HUES64 (cell line): ENCODE measurements around the gene FGFBP2.

Experiments
- H3K27ac ChIP-seq: 2 replicates; pipeline ENCODE4 v1.7.0; 2013; ENCODE audit warnings: low read depth, low read length, inconsistent platforms
- H3K27me3 ChIP-seq: 2 replicates; pipeline ENCODE4 v1.6.1; 2013; ENCODE audit warnings: mild to moderate bottlenecking, low read length; ENCODE audit not compliant: insufficient read depth
- H3K36me3 ChIP-seq: 2 replicates; pipeline ENCODE4 v1.6.1; 2013; ENCODE audit warnings: mild to moderate bottlenecking, low read length; ENCODE audit not compliant: insufficient read depth
- H3K4me1 ChIP-seq: 2 replicates; pipeline ENCODE4 v1.6.1; 2013; ENCODE audit warnings: mild to moderate bottlenecking, low read length, moderate library complexity; ENCODE audit not compliant: insufficient read depth
- H3K4me3 ChIP-seq: 2 replicates; pipeline ENCODE4 v1.5.1; 2013; ENCODE audit warnings: mild to moderate bottlenecking, low read length, moderate library complexity
- H3K9ac ChIP-seq: 2 replicates; pipeline ENCODE4 v1.6.1; 2013; ENCODE audit warnings: mild to moderate bottlenecking, low read depth, low read length
- H3K9me3 ChIP-seq: 2 replicates; pipeline ENCODE4 v1.6.1; 2013; ENCODE audit warnings: low read depth, low read length; ENCODE audit not compliant: insufficient read depth
- WGBS: fragments of 150-250, 120-280 bp; methylation state at CpG from one replicate; pipeline ENCODE4 v1.1.7; 2013; ENCODE audit warnings: missing lambda C conversion rate; 5-methylcytosine and 5-hydroxymethylcytosine counted together

Gene FGFBP2

GRCh38 chr4:15990570-15991285 is 27.8 kb upstream of the FGFBP2 start:
- 84% methylated on average over 12 of the region's 12 CpGs for WGBS
- no peak overlapping the region for H3K9ac ChIP-seq
- H3K4me1 ChIP-seq = no peaks in the 10 kb centered on the region
- no peaks in the 10 kb centered on the region for H3K27me3 ChIP-seq
- H3K27ac ChIP-seq = no peak overlapping the region
- H3K4me3 ChIP-seq = no peak overlapping the region
- H3K36me3 ChIP-seq = peaks cover 90% of the 10 kb centered on the region
- no peaks in the 10 kb centered on the region for H3K9me3 ChIP-seq

GRCh38 chr4:15989424-15989823 is 26.4 kb upstream of the FGFBP2 start:
- no peak overlapping the region for H3K27ac ChIP-seq
- H3K4me1 ChIP-seq = no peaks in the 10 kb centered on the region
- no peaks in the 10 kb centered on the region for H3K27me3 ChIP-seq
- no peak overlapping the region for H3K9ac ChIP-seq
- H3K4me3 ChIP-seq = no peak overlapping the region
- H3K9me3 ChIP-seq = no peaks in the 10 kb centered on the region
- 86% methylated on average over 6 of the region's 6 CpGs for WGBS
- peaks cover 94% of the 10 kb centered on the region for H3K36me3 ChIP-seq

DNA sequence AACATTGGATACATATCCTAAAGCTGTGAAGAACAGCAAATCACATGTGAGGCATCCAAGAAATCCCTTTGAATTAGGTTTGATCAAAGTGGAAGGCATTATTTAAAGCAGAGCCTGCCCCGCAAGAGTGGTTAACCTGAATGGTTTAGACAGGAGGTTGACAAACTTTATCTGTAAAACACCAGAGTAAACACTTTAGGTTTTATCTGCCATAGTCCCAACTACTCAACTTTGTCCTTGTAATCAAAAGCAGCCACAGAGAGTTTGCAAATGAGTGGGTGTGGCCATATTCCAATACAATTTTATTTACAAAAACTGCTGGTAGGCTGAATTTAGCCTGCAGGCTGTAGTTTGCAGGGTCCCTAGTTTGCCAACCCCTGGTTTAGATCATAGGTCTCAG is 25.2 kb upstream of the FGFBP2 start:
- no peak overlapping the region for H3K4me3 ChIP-seq
- no peak overlapping the region for H3K9ac ChIP-seq
- H3K36me3 ChIP-seq = peaks cover 94% of the 10 kb centered on the region
- H3K9me3 ChIP-seq = no peaks in the 10 kb centered on the region
- WGBS = 100% methylated on average over 1 of the region's 1 CpG
- H3K4me1 ChIP-seq = no peaks in the 10 kb centered on the region
- no peak overlapping the region for H3K27ac ChIP-seq
- H3K27me3 ChIP-seq = no peaks in the 10 kb centered on the region

GRCh38 chr4:15986907-15987306 is 23.9 kb upstream of the FGFBP2 start:
- no peak overlapping the region for H3K4me3 ChIP-seq
- H3K4me1 ChIP-seq = no peaks in the 10 kb centered on the region
- H3K27me3 ChIP-seq = no peaks in the 10 kb centered on the region
- 93% methylated on average over 5 of the region's 5 CpGs for WGBS
- H3K9me3 ChIP-seq = no peaks in the 10 kb centered on the region
- H3K9ac ChIP-seq = no peak overlapping the region
- peaks cover 95% of the 10 kb centered on the region for H3K36me3 ChIP-seq
- no peak overlapping the region for H3K27ac ChIP-seq

DNA sequence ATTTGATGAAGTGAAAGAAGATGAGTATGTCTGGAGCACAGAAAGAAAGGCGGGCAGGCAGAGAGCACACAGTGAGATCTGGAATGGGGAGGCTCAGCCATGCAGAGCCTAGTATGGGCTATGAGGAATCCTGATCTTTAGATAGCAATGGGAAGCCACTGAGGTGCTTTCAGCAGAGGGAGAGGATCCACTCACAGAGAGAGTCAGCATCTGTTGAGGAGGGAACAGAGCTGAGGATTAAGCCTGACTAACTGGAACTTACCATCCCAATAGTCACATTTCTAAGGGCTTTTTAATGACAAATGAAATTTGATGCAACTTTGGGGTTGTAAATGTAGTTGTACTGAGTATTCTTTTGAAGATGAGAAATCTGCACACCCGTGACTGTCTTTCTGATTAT is 20.6 kb upstream of the FGFBP2 start:
- Histone ChIP-seq H3K4me1 (no peaks in the 10 kb centered on the region), H3K27me3 (no peaks in the 10 kb centered on the region), H3K4me3 (no peak overlapping the region), H3K9me3 (no peaks in the 10 kb centered on the region), H3K27ac (no peak overlapping the region), H3K9ac (no peak overlapping the region), H3K36me3 (peaks cover 91% of the 10 kb centered on the region)
- 85% methylated on average over 2 of the region's 2 CpGs for WGBS

DNA sequence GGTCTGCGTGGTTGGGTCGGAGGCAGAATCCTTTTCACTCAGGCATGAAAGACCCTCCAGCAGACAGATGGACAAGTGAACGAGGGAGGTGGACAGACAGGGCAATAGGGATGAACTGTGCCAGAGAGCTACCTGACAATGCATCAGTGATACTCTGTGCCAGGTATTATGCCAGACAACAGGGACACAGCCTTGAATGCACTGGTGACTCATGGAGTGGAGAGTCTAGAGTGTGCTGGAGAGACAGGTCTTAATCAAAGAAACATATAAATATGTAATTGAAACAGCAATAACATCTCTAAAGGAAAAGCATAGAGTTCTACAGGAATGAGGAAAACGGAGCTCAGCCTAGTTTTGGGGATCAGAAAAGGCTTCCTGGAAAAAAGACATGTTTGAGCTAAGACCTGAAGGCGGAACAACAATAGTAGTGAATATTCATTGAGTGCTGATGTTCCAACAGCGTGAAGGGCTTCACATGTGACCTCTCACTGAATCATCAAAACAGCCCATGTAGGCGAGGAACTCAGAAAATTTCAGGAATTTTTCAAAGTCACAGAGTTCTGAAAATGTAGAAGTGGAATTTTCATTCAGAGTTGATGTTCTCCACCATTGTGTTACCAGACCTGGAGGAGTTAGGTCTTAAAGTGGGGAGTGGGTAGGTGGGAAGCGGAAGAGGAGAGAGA is 20.0 kb upstream of the FGFBP2 start:
- Histone ChIP-seq H3K9me3 (no peaks in the 10 kb centered on the region), H3K27ac (no peak overlapping the region), H3K9ac (no peak overlapping the region), H3K4me3 (no peak overlapping the region), H3K36me3 (peaks cover 91% of the 10 kb centered on the region), H3K27me3 (no peaks in the 10 kb centered on the region), H3K4me1 (no peaks in the 10 kb centered on the region)
- 89% methylated on average over 8 of the region's 8 CpGs for WGBS

DNA sequence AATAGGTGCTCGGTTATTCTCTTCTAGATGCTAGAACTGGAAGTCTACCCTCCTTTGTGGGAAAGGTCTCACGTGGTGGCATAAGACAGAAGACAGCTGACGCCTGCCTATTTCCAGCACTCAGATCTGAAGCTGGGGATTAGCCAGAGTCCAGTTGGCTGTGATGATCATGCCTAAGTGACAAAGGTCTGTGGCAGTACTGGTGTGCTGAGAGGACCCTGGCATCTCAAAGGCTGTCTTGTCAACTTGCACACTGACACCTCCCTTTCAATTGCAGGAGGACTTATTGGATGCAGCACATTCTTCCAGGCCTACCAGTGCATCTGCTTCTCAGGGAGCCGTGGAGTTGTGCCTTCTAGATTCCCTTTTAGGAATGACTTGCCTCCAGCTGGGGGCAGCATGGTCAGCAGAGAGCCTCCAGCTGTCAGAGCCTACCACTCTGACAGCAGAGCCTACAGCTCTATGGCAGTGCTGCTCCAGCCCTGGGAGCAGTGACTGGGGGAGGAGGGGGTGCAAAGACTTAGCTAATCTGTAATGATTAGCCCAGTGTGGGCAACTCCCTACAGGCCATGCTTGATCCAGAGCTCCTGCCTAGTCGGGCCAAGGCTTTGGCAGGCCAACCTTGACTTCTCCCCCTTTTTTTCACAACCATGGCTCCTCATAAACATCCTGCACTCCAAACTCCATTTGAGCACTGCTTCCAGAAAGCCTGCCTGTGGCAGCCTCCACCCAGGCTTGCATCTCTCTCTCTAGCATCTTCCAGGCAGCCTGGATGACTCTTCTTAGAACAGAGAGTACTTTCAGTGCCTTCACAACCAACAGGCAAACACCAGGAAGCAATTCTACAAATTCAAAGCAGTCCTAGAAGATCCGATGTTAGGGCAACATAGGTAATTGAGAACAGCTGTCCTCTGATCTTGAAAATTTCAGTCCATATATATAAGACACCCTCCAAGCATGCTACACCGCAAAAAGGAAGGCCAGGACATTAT is 13.8 kb upstream of the FGFBP2 start:
- H3K4me3 ChIP-seq = no peak overlapping the region
- no peak overlapping the region for H3K9ac ChIP-seq
- no peaks in the 10 kb centered on the region for H3K9me3 ChIP-seq
- H3K36me3 ChIP-seq = peaks cover 40% of the 10 kb centered on the region
- no peaks in the 10 kb centered on the region for H3K27me3 ChIP-seq
- no peak overlapping the region for H3K27ac ChIP-seq
- no peaks in the 10 kb centered on the region for H3K4me1 ChIP-seq
- WGBS = 90% methylated on average over 7 of the region's 7 CpGs

DNA sequence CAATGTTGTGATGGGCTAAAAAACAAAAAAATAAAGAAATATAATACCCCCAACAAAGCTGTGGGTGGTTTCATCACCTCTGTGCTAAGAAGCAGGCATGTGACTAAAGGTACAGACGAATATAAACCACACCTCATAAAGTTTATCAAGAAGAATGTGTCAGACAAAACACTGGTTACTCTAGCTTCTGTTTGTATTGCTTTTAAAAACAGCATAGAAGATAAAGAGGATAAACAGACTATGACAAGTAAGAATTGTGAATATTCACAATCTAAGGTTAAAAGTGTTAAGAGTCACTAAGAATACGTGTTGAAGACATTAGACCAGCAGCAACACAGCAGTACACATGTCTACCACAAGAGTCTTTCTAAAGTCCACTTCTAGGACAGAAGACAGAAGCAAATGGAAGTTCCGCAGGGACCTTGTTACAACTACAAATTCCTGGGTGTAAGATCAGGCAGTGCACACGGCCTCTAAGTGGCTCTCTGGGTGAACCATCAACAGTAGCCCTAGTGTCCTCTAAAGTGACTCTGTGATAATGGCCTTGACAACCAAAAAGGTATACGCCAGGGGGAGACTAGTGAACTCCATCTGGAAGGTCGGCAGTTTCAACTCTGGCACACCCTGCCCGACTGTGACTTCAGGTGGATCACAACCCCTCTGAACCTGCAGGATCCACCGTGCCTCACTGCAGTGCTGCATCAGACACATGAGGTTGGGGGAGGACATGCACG is 8.3 kb upstream of the FGFBP2 start:
- Histone ChIP-seq H3K27ac (no peak overlapping the region), H3K27me3 (no peaks in the 10 kb centered on the region), H3K9me3 (peaks cover 1% of the 10 kb centered on the region), H3K4me3 (no peak overlapping the region), H3K9ac (no peak overlapping the region), H3K36me3 (peaks cover 29% of the 10 kb centered on the region), H3K4me1 (no peaks in the 10 kb centered on the region)
- 90% methylated on average over 9 of the region's 9 CpGs for WGBS

DNA sequence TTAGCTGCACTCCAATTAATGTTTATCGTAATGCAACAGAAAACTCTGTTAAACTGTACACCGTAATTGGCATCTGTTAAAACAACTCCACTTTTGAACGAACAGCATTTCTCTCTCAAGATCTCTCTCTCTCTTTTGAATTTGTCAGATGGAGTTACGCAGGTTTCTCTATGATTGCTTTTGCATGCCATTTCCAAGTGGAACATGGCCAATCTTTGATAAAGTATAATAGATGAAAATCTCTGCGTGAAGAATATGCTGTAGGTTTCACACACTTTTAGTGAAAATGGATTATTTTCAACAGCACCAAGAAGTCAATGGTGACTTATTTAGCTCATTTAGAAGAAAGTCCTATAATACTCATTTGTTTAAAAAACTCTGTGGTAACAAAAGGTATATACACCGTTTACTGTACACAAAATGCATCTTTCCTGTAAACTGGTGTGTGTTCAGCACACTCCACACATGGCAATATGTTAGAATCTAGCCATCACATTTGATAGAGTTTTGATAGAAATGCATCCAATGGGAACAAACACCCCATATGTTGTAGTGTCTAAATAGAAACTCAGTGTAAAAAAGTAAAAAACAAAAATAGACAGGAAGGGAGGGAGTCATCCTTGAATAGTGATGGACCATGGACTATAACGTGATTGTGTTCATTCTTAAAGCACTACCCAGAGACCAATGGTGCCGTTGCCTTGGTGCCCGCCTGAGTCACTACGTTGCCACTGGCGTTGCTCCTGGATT is 5.8 kb upstream of the FGFBP2 start:
- peaks cover 4% of the 10 kb centered on the region for H3K9me3 ChIP-seq
- 96% methylated on average over 10 of the region's 11 CpGs for WGBS
- H3K4me1 ChIP-seq = no peaks in the 10 kb centered on the region
- H3K36me3 ChIP-seq = peaks cover 29% of the 10 kb centered on the region
- H3K4me3 ChIP-seq = no peak overlapping the region
- H3K27ac ChIP-seq = no peak overlapping the region
- H3K27me3 ChIP-seq = no peaks in the 10 kb centered on the region
- H3K9ac ChIP-seq = no peak overlapping the region

GRCh38 chr4:15965325-15965724 is 2.4 kb upstream of the FGFBP2 start:
- Histone ChIP-seq H3K9ac (no peak overlapping the region), H3K4me1 (no peaks in the 10 kb centered on the region), H3K27me3 (no peaks in the 10 kb centered on the region), H3K4me3 (no peak overlapping the region), H3K27ac (no peak overlapping the region), H3K36me3 (peaks cover 16% of the 10 kb centered on the region), H3K9me3 (peaks cover 4% of the 10 kb centered on the region)
- WGBS = 93% methylated on average over 5 of the region's 5 CpGs
